ENCODE data around the gene BRIX1.
"Not testable (repeated sequence)": the region's sequence is repeated elsewhere in the genome, so short reads cannot be mapped to it uniquely, and the experiment has no call there.

BRIX1 gene

DNA sequence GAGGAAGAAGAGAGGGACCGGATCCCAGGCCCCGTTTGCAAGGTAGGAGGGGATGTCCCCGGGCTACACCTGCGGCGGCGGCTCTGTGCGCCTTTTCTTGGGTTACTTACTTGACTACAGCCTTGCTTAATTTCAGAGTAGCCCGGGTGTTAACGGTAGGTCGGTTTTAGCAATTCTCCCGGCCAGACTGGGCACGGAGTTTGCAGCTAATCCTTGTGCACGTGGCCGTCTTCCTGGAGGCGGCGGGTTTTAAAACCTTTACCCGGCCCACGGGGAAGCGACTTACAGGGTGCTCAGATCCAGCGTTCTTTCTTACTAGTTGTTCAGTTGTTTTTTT, 313 bp downstream of the BRIX1 start:
- DNase-seq (ENCODE audit: low spot score): no peak

DNA sequence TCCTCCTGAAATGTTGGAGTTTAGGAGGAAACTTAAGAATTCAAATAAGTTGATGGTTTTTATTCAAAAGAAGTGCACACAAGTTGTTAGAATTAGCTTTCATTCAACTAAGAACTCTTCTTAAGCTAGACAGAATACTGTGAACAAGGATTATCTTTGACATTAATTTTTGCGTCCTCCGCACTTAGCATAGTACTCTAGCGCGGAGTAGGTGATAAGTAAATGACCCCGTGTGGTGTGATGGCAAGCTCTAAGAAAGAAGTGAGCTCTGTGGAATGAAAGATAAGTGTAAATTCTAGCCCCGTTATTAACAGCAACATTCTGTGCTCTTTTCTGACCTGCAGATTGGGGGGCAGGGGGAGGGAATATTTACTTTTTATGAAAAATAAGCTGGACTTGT, 1.0 kb downstream of the BRIX1 start:
- no peak for DNase-seq (ENCODE audit: low spot score)

- DNase-seq (ENCODE audit: low spot score): no peak
Observed at GRCh38 chr5:34918025-34918424, 2.5 kb downstream of the BRIX1 start.

DNA sequence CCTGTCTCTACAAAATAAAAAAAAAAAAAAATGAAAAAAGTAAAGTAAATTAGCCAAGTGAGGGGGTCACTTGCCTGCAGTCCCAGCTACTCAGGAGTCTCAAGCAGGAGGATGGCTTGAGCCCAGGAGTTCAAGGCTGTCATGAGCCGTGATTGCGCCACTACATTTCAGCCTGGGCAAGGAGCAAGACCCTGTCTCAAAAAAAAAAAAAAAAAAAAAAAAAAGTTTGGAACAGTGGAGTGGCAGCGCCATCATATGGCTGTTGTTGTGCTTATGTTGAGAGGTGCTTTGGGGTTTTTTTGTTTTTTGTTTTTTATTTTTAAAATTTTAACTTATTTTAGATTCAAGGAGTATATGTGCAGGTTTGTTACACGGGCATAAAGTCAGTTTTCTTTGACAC, 3.6 kb downstream of the BRIX1 start:
- no peak for DNase-seq (ENCODE audit: low spot score)

DNA sequence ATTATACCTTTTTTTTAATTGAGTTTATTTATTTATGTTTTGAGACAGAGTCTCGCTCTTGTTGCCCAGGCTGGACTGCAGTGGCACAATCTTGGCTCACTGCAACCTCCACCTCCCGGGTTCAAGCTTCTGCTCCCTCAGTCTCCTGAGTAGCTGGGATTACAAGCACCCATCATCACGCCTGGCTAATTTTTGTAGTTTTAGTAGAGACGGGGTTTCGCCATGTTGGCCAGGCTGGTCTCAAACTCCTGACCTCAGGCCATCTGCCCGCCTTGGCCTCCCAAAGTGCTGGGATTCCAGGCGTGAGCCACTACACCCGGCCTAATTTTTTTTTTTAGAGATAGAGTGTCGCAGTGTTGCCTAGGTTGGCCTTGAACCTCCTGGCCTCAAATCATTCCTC, 7.7 kb downstream of the BRIX1 start:
- not testable (repeated sequence) for DNase-seq (ENCODE audit: low spot score)

GRCh38 chr5:34923694-34924461, 8.4 kb downstream of the BRIX1 start:
- no peak for DNase-seq (ENCODE audit: low spot score)

DNA sequence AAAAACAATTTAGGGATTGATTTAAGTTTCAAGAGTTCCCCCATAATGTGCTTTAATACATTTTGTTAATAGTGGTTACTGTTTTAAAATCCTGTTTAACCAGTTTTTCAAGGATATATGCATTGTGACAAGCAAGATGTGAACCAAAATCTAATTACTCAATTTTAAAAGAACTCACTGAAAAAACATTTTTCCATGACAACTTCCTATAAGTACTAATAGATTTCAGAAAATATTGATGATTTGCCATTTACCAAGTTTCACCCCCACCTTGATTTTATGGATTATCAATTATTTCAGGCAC, 8.9 kb downstream of the BRIX1 start:
- no peak for DNase-seq (ENCODE audit: low spot score)

- no peak for DNase-seq (ENCODE audit: low spot score)
Observed at GRCh38 chr5:34926318-34926888, 10.9 kb downstream of the BRIX1 start.

- no peak for DNase-seq (ENCODE audit: low spot score)
Observed at GRCh38 chr5:34927785-34928184, 12.3 kb downstream of the BRIX1 start.

GRCh38 chr5:34928267-34928666, 12.8 kb downstream of the BRIX1 start:
- DNase-seq (ENCODE audit: low spot score): no peak

DNA sequence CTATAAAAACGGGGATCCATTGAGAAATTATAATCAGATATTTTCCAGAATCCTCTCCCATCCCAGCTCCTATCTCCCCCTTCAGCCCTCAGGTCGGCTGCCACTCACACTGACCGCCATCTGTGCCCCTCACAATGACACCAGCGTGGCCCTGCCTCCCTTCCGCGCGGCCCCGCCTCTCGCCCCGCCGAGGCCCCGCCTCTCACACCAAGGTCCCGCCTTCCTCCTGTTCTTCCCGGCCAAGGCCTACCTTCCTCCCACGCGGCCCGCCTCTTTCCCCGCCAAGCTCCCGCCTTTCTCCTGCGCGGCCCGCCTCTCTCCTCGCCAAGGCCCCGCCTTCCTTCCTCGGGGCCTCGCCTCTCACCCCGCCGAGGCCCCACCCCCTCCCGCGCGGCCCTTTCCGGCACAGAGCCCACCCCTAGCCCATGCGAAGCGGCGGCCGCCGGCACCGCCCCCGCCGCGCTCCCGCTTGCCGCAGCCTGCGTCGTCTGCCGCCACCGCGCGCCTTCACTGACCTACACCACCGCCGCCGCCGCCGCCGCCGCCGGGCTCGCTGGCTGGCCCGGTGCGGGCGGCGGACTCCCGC, 13.7 kb downstream of the BRIX1 start, which contains the start of gene DNAJC21:
DNAJC21 (plus strand) TSS at position 426 of the 586 bp plus-strand sequence. CDS start 261 bp downstream, outside the sequence.
- peak; percentile 98 for DNase-seq (ENCODE audit: low spot score)

DNA sequence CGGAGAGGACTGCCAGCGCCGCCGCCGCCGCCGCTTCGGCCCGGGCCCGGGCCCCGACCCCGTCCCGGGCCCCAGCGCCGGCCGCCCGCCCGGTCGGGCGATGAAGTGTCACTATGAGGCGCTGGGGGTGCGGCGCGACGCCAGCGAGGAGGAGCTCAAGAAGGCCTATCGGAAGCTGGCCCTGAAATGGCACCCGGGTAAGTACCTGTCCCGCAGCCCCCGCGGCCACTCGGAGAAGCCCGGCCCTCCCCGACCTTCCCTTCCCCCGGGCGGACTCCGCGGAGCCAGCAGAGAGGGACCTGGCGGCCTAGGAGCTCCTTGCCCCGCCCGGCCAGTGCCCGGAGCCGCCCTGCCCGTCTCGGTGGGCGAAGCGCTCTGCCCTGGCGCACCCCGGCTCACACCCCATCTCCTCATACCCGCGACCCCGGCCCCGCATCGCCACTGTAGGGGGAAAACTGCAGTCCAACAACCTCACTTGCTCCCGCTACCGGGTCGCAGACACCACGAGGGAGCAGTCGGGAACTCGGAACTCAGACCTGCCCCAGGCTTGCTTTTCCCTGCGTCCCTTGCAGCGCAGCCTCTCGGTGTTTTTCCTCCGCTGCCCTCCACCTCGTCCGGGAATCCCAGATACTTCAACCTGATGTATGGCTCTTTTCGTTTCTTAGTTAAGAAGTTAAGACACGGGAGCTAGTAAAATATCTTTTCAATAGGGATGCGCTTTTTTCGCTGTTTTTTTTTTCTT, 14.4 kb downstream of the BRIX1 start:
- peak; percentile 84 for DNase-seq (ENCODE audit: low spot score)

DNA sequence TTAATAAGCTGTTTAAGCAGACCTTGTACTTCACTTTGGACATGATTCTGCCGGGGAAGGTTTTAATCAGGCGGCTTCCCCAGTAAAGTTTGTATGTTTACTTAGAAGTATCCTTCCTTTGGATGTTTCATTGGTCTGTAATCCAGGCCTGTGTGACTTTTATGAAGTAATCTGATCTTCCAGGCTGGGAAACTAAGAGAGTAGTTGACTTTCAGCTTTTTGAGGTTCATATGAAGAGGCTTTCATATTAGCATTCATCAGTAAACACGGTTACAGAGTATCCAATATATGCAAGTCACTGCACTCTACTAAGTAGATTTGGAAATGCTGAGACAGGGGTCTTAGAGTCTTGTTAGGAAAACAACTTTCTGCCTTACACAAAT, 14.9 kb downstream of the BRIX1 start:
- DNase-seq (ENCODE audit: low spot score): no peak

DNA sequence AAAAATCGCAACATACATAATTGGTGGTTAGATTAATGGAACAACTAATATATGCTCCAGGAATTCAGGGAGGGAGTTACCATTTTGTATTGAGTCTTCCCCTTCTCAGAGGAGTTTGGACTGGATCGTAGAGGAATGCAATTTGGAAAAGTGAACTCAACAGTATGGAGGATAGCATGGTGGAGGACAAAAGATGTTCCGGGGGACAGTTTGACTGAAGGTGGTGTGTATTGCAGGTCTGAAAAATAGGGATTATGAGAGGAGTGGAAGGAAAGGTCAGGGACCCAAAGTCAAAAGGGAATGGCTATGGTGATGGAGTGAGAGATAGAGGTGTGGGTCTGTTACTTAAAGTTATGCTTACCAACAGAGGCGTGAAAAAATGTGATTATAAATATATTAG, 15.4 kb downstream of the BRIX1 start:
- DNase-seq (ENCODE audit: low spot score): no peak

DNA sequence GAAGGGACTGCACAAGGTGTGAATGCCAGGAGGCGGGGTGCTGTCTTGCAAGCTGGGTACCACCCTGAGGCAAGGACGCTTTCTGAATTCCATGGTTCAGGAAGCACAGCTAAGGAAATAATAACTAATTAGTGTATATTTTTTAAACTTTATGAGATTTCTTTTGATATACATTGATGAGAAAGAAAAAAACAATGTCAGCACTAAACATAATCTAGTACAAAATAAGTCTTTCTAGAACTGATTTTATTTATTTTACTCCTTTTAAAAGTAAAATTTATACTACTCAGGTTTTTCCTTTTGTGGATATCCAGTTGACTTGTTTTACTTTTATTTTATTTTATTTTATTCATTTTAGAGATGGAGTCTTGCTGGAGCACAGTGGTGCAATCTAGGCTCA, 17.4 kb downstream of the BRIX1 start:
- no peak for DNase-seq (ENCODE audit: low spot score)

DNA sequence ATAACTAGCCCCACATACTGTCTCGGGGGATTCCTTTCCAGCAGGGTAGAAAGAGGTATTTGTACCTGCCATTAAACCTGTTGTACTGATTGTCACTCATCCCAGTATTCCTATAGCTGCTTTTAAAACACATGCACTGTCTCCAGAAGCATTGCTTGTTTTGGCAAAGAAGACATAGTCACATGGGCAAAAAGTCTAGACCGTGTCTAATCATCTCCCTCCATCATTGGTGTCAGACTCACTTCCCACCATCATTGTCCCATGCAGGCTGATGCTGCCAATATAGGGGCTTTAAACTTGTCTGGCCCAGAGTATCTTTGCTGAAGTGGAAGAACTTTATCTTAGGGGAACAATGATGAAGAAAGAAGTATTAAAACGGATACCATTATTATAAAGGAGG, 26.4 kb downstream of the BRIX1 start:
- DNase-seq (ENCODE audit: low spot score): no peak

GRCh38 chr5:34944044-34944443, 28.5 kb downstream of the BRIX1 start:
- no peak for DNase-seq (ENCODE audit: low spot score)

DNA sequence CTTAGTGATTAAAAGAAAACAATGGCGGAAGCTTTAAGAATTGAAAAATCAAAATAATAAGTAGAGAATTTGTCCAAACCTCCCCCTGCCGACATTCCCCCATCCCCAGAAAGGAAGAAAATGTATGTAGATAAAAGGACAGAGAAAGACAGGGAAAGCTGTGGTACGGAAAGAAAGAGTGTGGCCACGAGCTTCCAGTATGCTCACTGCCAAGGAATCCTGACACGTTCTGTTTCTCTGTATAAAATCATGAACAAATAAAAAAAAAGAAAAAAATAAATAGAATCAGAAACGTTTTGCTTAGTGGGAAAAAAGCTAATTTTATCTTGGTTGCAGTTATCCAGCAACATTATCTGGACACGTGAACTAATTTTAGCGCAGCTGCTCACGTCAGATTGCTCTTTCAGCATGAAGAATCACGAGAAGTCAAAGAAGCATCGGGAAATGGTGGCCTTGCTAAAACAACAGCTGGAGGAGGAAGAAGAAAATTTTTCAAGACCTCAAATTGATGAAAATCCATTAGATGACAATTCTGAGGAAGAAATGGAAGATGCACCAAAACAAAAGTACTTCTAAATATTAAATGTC, 29.0 kb downstream of the BRIX1 start:
- DNase-seq (ENCODE audit: low spot score): no peak

DNA sequence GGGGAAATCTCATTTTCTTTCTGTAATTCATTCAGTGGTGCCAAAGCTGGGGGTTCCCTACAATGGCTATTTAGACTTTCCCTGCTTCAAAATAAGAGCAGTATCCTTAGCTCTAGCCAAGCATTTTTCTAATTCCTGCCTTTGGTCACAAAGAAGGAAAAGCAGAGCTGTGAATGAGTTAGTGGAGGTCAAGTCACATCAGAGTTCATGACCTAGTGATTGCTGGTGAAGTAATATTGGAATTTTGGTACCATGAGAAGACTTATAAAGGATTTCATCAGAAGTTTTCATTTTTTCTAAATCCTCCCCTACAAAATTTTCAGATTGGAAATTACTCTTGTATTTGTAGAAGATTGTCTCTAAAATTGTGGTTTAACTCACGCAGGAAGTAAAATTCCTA, 41.8 kb downstream of the BRIX1 start:
- DNase-seq (ENCODE audit: low spot score): no peak

DNA sequence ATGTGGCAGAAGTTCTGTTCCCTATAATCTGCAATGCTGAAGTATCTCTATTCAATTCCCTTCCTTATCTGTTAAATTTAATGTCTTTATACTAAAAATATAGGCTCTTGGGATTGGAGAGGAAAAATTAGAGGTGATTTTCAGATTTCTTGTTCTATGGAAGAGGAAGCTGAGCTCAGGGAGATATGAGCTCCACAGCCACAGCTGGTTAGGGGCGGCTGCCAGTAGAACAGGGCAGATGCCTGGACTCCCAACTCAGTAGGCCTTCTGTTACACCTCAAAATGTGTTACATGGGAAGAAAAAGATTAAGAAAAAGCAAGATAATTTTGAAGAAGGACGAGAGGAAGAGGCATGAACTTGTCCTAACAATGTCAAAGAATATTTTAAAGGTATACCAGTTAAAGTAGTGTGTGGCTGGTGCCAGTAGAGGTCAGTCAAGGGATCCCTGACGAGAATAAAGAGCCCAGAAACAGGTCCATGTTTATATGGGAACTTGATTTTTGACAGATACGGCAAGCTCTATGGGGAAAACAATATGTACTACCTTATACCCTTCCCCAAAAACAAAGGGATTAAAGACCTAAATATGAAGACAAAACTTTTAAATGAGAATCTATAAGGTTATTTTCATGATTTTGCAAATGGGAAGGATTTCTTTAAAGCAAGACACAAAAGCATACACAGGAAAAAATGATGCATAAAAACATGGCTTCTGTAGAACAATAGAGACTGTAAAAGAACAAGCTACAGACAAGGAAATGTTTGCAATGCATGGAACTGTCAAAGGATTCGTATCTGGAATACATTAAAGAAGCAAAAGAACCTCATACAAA, 42.6 kb downstream of the BRIX1 start:
- DNase-seq (ENCODE audit: low spot score): peak; percentile 49

GRCh38 chr5:34959323-34959722, 43.8 kb downstream of the BRIX1 start:
- DNase-seq (ENCODE audit: low spot score): no peak

- DNase-seq (ENCODE audit: low spot score): no peak
Observed at GRCh38 chr5:34967540-34967939, 52.0 kb downstream of the BRIX1 start.

All from cerebellar cortex (tissue), 1 donor.